HG02870 (cell line): ENCODE results near the gene BAHCC1.

Experiments
- ATAC-seq: cut with Tn5 transposase; IDR thresholded peaks from one replicate; pipeline ENCODE4 v1.9.1; 2021; ENCODE audit warnings: mild to moderate bottlenecking, moderate library complexity; ENCODE audit not compliant: unreplicated experiment

The BAHCC1 gene

DNA sequence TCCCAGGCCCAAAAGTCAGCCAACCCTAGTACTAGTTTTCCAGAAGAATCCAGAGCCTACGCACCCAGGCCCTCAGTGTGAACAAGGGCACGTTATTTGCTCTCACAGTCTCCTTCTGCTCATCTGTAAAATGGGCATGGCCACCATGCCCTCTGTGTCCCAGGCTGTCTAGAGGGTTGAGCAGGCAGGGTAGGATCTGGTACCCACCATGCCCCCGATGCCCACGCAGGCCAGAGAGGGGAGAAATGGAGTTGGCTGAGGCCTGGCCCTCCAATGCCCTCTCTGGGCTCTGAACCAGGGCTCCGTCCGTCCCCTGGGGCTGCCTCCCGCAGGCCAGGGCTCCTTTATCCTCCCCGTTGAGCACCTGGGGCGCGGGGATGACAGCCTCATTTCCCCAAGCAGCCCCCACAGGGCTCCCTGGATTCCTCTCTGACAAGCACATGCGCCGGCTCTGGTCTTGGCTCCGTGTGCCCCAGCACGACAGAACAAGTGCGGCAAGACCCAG is 9.1 kb upstream of the BAHCC1 start:
- ATAC-seq = no peak

DNA sequence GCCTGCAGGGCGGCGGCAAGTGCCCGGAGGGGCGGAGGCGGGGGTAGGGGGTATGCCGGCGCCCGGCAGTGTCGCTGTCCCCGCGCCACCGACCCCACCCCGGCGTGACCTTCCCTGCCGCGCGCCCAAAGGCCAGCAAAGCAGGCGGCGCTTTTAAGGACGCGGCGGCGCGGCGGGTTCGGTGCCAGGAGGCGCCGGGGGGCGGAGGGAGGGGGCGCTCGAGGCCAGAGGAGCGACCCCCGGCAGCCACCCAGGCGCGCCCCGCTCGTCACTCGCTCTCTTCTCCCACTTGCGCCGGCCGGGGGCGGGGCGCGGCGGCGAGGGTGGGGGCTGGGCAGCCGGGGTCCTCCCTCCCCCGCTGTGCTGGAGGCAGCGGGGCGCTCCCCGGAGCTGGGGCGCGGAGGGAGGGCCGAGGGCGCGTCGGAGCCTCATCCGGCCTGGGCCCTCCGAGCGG is 8.6 kb upstream of the BAHCC1 start:
- no peak for ATAC-seq

DNA sequence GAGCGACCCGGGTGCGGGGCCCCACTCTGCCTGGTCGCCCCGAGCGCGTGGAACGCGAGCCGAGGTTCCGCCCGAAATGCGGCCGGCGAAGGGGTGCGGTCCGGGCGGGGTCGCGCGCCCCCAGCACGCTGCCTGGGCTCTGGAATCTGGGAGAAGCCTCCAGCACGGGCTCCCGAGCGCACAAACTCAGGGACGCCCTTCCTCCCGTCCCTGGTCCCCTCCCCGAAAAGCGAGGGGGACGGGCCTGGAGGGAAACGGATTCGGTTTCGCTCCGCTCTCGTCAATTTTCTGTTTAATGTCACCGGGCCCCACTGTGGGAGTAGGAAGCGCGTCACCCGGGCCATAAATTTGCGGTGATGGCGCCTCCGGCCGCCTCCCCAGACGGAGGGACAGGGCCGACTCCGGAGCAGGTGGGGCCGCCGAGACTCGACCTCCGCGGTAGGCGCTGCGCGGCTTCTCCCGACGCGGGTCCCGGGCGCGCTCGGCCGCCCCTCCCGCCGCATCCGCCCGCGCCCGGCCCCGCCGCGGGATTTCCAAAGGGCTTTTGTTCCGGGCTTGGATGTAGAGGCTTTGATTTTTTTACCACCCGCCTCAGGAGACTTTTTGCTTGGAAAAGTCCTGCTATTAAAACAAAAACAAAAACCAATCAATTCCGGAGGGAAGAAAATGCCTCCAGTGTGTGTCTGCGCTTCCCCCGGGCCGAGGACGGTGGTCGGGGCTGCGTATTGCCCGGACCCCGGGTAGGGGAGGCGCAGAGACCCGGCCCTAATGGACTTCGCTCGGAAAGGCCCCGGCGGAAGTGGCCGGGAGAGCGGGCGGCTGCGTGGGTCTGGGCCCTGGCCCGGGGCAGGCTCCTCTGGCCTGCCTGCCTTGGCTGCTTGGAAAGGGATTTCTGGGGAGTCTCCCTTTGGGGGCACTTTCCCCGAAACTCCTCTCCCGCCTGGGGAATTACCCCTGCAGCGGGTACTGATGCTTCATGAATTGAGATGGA is 7.9 kb upstream of the BAHCC1 start:
- no peak for ATAC-seq

DNA sequence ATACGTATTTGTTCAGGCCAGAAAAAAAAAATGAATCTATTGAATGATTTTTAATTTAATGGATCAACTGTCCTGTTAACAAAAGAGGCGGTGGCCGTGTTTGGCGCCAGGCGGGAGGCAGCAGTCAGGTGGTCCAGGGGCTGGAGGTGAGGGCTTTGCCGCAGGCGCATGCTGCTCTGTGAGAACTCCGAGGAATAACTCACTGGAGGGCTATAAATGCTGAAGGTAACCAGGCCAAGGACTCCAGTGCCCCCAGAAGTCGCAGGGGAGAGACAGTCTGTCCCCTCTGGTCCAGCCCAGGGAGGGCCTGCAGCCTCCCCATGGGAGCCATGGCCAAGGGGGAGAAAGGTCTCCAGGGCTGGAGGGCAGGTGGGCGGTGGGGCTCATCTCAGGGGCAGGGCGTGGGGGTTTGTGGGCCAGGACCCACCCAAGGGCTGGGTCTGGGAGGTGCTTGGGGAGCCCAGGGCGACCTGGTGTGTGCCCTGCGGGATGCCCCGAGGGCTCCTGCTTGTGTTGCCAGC is 7.1 kb upstream of the BAHCC1 start:
- ATAC-seq = no peak

DNA sequence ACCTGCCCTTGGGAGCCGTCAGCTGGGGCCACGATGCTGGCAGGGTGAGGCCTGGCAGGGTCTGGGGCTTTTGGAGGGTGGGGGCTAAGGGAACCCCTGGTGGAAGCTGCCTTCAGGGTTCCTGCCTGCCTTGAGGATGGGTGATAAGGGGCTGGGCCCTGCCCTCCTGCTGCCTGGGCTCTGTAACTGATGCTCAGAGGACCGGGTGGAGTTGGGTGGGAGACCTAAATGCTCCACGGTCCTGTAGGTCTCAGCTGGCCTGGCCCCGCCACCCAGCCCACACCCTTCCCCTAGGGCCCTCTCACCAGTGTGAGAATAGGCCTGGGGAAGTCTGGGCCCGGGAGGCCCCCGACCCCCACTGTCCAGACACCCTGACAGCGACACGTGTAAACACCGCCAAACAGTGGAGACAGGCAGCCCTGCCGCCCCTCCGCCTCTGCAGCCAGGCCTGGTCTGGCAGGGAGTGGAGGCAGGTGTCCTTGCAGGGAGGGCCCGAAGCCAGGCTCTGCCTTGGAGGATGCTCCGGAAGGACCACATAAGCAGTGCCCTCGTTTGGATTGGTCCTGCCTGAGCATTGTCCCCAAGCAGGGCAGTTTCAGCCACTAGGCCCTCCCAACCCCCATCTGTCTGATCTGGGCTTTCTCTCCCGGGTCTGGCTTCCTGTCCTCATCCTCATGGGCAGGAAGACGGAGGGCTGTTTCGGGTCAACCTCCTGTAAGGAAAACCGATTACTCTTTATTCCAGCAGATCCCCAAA is 6.5 kb upstream of the BAHCC1 start:
- ATAC-seq = no peak

DNA sequence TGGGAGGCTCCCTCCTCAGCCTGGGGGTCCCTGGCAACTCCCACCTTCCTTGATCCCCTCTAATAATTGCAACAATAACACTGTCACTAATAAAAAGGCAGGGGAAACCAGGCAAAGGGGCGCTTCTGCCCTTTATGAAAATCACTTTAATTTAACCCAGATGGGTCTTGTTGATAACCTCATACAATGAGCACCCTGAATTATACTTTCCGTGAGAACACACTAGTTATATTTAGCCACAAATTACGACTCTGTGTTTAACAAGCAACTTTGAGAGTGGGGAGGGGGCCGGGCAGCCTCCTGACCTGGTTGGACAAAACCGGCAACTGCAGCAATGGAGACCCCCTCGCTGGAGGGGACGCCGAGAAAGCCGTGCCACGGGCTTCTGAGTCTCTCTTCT is 5.7 kb upstream of the BAHCC1 start:
- no peak for ATAC-seq

DNA sequence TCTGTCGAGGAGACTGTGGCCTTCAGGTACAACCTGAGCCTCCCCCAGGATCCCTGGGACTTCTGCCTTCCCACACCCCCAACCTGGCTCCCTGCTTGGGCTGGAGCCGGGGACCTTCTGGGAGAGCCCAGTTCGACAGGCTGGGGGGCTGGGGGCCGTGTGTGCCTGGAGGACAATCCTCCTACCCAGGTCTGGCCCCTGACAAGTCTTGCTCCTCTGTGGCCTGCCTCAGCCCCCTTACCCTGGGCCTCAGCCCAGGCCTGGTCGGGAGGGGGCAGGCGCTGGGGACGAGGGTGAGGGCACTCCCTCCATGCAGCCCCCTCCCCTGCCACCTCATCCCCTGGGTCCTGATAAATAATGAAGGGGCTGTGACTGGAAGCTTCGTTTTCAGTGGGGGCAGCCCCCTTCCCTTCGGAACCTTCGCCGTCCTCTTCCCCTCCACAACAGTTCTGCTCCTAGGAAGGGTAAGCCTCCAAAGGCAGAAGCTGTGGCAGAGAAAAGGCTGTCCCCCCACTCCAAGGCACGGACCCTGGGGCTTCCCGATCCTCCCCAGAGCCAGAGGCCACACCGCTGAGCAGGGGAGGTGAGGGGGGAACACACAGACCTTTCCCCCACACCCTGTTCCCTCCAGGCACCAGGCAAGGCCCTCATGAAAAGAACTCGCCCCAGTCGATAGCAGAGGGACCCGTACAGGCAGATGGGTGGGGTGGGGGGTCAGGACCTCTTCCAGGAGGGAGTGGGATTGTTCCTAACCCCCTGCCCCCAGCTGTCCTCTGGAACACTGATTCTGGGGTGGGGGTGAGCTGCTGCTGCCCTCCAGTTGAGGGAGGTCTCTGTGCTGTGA is 5.0 kb upstream of the BAHCC1 start:
- ATAC-seq = no peak

DNA sequence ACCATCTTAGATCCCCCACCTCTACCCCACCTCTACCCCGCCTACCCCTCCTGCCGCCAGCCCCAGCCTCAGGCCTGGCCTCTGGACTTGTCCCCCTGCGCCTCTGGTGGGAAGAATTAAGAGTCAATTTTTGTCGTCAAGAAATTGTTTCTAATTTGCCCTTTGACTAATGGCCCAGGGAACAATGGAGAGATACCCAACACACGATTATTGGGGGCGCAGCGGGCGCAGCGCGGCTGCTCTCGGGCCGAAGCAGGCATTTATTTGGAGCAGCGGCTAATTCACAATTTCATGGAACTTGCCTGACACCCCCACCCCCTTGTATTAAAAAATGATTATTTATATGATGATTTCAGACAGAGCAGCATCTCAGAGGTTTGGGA is 4.4 kb upstream of the BAHCC1 start:
- no peak for ATAC-seq

DNA sequence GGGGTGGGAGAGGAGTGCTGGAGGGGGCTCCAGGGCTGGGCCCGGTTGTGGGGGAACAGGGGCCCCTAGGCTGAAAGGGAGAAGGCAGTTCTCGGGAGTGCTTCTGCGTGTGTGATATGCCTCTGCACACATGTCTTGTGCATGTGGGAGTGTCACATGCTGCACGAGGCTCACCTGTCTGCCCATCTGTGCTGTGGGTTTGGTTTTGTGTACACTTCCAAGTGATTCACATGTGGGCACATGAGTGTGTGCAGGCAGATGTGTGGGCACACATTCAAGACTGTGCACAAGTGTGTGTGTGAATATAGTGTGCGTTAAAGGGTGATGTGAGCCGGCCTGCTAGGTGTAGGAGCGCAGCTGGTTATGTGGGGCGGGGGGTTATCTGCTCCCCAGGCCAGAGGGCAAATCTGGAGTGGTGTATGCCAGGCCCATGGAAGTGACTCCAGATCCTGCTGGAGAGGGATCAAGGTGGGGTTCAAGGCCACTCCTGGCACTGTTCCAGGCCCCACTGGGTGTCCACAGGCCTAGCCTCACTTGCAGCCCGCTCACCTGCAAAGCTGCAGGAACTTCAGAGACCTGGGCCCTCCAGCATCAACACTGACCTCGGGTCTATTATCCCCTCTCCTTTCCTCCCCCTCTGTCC is 3.8 kb upstream of the BAHCC1 start:
- ATAC-seq = no peak

DNA sequence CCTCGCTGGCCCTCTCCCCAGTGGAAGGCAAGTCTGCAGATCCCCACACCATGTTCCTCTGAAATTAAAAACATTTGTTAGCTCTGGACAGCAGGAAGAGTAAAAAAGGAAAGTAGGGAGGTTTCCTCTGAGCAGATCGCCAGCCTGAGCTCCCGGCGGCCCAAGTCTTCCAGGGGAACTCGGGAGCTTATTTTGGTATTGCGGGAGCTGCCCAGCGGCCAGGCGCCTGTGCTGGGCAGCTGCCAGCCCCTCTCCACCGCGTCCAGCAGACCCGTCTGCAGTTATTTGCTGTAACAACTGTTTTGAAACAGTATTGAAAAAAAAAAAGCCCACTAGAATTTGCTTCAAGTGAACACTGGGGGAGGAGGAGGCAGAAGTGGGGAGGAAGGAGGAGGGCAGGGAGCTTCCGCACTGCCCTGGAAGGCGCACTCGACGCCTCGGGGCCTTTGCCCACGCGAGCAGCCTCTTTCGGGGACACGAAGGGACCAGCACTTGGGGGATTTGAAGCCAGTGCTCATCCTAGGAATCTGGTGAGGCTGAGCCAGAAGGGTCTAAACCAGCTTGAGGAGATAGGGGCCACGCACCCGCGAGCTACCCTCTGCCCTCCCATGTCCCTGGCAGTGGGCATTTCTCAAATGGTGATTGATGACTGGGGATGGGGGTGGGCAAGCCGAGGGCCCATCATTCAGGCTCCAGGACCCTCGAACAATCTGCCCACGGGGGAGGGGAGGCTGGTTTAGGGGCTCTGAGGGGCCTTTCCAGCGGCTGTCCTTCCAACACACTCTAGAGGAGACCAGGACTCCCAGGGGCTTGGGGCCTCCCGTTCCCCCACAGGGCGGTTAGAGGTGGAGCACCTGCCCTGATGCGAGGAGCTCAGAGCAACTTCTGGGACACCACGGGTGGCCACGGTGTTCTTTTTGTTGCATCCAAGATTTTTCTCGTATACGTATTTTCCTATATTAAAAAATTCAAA is 3.0 kb upstream of the BAHCC1 start:
- no peak for ATAC-seq

DNA sequence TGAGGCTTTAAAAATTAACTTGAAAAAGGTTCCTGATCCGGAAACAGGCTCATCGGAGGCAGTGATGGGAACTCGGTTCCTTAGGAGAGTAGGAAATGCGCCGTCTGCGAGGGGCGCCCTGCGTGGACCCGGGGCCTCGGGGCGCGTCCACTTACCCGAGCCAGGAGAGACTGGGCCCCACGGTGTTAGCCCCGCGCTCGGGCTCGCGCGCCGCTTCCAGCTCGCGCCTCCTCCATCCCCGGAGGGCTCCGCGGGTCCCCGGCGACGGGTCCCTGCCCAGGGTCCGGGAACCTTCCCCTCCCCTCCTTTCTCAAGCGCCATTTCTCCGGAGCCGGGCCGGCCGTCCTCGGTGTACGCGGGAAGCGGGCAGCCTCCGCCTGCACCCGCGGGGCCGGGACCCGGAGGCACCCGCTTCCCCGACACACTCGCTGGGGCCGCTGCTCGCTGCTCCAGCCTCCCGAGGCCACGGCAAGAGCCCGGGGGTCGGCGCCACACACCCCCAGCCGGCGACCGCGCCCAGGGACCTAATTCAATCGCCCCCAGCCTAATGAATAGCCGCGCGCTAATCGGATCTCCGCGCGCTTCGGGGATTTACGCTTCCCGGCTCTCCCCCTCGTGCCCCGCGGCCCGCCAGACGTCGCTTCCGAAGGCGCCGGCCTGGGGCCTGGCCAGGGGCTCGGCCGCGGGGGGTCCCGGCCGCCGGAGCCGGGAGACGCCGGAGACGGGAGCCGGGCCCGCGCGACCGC is 2.2 kb upstream of the BAHCC1 start:
- ATAC-seq = no peak

DNA sequence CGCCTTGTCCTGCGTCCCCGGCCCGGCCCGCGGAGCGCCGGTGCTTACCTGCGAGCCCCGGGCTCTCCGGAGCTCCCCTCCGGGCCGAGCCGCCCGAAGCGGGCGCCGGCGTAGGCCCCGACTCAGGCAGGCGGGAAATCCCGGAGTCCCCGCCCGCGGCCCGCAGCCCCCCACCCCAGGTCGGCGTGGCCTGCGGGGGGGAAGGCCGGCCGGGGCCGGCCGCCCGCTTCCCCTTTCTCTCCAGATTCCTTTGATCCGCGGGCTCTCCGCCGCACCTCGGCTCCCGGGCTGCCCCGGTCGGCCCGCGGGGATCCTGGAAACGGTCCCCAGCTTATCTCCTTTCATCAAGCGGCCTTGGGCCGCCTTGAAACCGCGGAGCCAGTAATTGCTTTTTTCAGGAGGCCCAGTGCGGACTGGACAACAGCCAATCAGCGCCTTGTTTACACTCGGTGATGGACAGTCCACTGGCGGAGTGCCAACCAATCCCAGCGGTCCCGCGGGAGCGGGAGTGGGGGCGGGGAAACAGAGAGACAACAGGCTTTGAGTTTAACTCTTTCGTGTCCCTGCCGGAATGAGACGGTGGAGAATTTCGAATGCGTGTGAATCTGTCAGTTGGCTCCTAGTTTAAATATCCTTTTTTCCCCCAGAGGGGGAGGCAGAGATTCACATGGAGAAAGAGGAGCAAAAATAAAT is 1.4 kb upstream of the BAHCC1 start:
- ATAC-seq = no peak

DNA sequence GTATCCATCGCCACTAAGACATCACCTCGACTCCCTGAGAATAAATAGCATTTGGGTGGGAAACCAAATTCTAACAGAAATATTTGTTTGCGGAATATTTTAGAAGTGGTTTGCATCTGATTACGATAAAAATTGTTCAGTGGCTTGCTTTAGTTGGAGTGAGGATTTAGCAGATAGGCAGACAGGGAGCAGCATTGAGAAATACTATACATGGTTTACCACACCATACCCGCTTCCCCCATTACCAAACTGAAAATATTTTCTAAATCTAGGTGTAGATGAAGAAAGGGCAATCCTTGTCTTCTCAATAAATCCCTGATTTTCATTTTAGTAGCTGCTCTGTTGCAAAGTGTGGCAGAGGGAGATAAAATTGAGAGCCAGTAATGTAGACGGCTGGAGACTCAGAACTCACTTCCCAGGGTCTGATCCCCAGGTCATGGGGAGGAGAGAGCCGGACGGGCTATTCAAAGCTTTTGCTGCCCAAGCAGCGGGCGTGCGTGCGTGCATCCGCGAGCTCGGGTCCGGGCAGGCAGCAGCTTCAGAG is 808 bp upstream of the BAHCC1 start:
- ATAC-seq = no peak

DNA sequence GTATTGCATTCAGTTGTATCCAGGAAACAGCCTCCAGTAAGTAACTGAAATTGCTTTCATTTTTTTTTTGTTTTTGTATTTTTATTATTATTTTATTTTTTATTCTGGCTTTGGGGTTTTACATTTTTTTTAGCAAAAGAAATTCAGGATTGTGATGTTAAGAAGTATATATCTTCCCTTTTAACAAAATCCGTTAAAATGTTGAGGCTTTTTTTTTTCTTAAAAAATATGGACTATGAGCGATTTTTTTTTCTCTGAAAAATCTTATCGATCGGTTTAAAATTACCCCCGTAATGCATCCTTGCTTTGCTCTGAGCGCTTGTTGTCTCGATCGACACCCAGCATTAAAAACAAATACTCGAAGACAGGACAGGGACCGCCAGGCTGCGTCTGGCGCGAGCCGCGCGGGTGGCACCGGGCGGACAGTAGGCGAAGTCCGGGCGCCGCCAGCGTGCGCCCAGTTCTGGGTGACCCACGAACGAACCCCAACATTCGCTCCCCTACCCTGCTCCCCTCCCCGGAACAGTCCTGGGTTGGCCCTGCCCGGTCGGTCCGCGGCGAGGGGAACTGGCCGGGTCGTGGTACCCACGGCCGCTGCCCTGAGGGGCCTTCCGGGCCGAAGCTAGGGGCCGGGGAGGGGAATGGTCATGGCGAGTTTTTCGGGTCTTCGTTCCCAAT is 482 bp downstream of the BAHCC1 start:
- ATAC-seq = no peak

DNA sequence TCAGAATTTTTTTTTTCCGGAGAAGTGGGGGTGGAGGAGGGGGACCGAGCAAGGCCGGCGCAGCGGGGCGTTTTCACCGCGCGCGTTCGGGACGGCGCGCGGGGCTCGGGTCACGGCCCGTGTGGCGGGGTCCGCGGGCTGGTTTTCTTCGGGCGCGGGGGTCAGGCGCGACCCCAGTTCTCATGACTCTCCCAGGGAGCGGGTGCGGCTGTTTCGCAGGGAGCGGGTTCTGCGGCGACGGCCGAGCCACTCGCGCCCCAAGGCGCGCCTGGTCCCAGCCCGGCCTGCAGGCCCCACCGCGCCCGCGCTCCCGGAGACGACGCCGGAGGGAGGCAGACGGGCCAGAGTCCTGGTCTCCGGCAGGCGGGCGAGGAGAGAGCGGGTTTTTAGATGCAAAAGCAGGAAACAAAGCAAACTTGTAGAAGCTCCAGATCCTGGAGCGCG is 1.0 kb downstream of the BAHCC1 start:
- ATAC-seq = no peak

DNA sequence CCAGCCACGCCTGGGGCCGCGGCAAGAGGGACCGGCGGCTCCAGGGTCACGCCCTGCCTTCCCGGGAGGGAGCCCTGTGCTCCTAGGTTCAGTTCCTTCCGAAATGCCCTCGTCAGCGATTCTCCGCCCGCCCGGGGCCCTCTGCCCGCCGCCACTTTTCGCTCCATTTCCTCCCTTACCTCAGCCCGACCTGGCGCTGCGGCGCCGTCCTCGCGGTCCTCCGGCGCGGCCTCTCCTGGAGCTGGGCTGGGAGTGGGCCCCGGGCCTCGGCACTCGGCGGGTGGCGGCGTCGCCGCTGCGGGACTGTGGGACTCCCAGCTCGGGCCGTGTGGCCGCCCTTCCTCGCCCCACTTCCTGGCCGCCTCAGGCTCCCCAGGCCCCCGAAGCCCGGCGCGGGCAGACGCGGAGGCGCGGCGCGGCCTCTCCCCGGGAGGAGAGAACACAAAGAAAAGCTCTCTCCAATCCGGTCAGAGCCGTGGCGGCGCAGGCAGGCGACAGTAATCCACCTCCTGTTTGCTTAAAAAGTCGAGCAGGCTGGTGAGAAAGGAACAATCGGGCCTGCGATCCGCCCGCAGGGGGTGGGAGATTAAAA is 1.6 kb downstream of the BAHCC1 start:
- ATAC-seq = no peak
